Activated CD4-positive, alpha-beta T cell treated with anti-CD3 and anti-CD28 coated beads for 4 hours (primary cell): ENCODE data around the gene ZNF524.
"Not testable (repeated sequence)": the region's sequence is repeated elsewhere in the genome, so short reads cannot be mapped to it uniquely, and the experiment has no call there.

ENCODE experiments used
- DNase-seq, 2 donors: peaks; one replicate each; pipeline ENCODE4 v3.0.0-alpha.2; 2020

The ZNF524 gene

DNA sequence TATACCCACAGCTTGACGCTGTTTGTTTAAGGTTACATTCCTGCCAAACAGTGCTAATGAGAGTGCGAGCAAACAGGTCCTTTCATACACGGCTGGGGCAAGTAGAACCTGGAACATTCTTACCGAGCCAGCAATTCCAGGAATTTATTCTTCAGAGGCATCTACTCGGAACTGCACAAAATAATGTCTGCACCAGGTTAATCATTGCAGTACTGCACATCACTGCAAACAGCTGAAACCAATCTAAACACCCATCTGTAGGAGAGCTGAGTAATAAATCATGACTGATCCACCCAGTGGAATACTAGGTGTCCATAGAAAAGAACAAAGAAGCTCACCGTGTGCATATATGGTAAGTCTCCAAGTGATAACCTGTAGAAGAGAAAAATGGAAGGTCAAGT, 18.3 kb upstream of the ZNF524 start:
- no peak for DNase-seq

DNA sequence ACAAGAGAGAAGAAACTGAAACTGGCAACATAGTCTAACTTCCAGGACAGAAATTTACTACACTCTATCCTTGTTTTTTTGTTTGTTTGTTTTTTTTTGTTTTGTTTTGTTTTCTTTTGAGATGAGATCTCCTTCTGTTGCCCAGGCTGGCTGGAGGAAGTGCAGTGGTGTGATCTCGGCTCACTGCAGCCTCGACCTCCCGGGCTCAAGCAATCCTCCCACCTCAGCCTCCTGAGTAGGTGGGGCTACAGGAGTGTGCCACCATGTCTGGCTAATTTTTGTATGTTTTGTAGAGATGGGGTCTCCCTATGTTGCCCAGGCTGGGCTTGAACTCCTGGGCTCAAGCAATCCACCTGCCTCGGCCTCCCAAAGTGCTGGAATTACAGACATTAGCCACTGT, 17.8 kb upstream of the ZNF524 start:
- not testable (repeated sequence) for DNase-seq

DNA sequence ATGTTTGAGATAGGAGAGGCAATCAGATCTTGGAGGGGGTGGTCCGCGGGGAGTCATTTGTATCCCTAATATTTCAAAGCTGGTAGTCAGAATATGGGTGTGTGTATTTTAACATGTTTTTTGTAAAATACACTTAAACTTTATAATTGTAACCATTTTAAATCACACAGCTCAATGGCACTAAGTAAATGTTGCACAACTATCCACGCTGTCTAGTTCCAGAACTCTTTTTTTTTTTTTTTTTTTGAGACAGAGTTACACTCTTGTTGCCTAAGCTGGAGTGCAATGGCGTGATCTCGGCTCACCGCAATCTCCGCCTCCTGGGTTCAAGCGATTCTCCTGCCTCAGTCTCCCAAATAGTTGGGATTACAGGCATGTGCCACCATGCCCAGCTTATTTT, 16.2 kb upstream of the ZNF524 start:
- DNase-seq, result not testable (repeated sequence)

DNA sequence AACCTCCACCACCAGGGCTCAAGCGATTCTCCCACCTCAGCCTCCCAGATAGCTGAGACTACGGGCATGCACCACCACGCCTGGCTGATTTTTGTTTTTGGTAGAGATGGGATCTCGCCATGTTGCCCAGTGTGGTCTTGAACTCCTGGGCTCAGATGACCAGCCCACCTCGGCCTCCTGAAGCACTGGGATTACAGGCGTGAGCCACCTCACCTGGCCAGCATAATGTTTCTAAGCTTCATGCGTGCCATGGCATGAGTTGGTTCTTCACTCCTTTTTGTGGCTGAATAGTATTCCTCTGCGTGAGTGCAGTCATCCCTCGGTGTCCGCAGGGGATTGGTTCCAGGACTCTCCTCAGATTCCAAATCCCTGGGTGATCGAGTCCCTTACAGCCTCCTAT, 15.2 kb upstream of the ZNF524 start:
- DNase-seq, result no peak

DNA sequence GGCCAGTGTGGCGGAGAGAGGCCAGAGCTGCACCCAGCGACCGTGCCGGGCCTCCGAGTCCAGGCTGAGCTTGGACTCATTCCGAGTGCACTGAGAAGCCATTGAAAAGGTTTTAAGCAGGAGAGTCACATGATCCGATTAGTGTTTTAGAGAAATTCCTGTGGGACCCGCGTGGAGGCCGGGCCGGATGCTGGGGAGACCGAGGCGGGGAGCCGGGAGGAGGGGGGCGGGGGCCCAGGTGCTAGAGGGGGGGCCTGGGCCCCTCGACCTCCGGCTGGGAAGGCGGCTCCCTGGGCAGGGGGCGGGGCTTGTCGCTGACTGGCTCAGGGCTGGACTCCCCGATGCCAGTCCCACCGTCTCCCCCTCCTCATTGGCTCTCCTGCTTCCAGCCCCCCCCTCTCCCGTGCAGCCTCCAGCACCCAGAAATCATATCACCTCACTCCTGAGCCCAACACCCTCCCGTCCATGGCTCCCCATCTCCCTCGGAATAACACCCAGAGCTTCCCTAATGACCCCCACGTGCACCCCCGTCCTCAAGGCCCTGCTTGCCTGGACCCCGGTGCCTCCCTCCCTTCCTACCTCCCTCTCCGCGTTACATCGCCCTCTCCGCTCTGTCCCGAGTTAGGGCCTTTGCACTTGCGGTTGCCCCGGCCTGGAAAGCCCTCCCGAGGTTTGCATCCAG, 14.3 kb upstream of the ZNF524 start:
- DNase-seq, result peak; percentile 32 to 41

DNA sequence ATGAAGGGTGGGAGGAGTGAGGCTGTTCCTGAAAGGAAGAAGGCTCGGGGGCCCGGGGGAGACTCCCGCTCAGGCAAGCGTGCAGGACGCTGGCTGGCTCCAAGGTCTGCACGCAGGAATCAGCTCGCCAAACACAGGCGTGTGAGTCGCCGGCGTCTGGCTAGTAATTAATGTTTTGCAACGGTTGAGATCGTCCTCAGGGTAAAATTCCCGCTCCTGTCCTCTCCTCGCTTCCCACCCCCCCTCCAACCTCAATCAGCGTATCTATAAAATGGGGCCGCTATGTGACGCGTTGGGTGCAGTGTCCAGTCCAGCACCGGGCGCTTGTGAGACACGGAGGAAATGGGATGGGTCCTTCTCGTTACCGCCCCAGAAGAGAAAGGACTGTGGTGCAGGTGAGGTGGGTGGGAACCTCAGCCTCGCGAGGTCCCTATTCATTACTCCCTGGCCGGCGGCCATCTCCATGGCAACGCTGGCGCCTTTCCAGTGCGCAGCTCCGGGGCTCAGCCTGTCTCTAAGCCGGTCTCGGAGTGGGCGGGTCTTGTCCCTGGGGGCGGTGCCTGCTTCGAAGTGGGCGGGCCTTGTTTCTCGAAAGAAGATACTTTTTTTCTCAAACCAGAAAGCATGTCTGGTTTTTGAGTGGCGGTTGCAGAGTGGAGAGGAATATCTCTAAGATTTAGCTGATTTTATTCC, 13.0 kb upstream of the ZNF524 start:
- peak; percentile 87 to 89 for DNase-seq

DNA sequence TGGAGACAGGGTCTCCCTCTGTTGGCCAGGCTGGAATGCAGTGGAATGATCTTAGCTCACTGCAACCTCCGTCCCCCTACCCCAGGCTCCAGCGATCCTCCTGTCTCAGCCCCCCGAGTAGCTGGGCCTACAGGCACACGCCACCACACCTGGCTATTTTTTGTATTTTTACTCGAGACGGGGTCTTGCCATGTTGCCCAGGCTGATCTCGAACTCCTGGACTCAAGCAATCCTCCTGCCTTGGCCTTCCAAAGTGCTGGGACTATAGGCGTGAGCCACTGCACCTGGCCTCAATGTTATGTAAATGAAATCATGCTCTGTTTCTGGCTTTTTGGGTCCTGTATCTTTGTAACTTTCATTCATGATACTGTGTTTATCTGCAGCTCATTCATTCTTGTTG, 11.3 kb upstream of the ZNF524 start:
- no peak for DNase-seq

DNA sequence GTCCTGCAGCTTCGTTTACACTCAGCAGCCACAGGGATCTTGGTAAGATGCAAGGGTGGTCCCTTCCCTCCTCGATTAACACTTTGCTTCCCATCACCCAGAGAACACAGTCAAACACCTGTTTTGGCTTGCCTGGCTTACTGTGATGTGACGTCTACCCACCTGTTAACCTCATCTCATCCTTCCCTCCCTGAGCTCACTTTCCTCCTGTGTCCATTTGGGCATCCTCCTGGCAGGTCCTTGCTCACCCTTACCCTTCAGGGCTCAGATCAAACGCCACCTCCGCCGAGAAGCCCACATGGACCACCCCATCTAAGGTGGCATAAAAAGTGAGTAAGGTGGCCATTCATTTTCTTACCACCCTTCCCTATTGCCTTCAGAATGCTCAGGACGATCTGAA, 10.0 kb upstream of the ZNF524 start:
- no peak for DNase-seq

DNA sequence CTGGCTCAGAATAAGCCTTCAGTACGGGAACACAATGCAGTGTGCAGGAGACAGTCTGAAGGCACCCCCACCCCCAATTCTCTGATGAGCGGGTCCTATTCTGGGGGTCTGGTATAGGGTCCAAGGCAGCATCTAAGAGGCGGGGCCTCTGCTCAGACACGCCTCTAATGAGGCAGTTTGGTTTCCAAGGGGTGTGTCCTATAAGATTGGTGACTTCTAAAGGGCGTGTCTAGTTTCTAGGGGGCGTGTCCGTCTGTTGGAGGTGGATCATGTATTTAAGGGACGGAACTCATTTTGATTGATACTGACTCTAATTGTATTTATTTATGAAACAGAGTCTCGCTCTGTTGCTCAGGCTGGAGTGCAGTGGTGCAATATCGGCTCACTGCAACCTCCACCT, 9.5 kb upstream of the ZNF524 start:
- no peak for DNase-seq

DNA sequence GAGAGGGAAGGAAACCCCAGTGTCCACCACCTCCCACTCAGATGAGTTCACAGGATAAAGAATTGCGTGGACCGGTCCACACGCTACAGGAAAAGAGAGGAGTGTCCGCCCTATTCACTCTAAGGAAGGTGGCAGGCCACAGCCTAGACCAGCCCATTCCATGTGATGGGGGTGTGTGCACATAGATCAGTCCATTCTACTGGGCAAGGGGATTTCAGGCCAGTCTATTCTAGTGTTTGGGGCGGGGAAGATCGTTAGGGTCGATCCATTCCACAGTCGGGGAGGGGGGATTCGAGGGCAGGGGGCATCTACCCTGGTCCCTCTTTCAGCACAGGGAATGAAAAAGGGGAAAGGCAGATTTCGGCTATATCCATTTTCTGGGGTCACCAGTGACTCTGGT, 8.5 kb upstream of the ZNF524 start:
- no peak for DNase-seq

DNA sequence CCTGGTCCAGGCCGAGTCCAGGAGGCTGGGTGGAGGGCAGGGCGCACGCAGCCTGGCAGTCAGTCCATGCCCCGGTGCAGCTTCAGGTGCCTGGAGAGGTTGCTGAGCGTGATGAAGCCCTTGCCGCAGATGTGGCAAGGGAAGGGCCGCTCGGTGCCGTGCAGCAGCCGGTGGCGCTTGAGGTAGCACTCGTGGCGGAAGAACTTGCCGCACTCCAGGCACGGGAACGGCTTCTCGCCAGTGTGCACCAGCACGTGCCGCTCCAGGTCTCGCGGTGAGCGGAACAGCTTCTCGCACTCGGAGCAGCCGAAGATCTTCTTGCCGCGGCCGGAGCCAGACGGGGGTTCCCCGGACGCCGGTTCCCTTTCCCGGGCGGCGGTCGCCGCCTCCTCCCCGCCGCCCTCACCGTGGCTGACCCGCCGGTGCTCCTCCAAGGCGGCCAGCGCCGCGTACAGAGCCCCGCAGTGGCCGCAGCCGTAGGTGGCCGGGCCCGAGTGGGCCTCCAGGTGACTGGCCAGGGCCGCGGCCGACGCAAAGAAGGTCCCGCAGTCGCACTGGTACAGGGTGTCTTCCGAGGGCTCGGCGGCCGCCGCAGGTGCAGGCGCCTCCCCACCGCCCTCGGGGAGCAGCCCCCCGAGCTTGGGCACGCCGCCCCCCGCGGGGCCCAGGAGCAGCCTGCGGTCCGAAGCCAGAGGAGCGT, 7.5 kb upstream of the ZNF524 start:
- no peak for DNase-seq

DNA sequence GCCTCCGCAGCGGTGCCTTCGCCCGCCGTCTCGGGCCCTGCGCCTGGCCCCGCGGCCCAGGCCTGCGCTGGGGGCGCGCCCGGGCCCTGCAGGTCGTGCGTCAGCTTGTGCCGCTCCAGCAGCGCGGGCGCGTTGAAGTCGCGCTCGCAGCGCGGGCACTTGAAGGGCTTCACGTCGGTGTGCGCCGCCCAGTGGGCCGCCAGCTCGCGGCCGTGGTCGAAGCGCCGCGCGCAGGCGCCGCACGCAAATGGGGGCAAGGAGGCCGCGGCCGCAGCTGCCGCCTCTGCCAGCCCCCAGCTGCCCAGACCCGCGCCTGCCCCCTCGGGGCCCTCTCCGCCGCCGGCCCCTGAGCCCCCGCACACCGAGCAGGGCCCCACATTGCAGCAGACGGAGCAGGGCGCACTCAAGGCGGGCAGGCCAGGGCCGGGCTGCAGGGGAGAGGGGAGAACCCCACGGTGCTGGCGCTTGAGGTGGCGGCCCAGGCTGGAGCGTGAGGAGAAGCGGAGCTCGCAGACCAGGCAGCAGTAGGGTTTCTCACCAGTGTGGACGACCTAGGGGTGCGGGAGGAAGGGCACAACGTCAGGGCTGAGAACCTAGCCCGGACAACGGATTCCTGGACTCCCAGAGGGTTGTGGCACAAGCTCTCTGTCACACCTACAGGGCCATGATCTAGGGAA, 6.9 kb upstream of the ZNF524 start:
- no peak for DNase-seq

DNA sequence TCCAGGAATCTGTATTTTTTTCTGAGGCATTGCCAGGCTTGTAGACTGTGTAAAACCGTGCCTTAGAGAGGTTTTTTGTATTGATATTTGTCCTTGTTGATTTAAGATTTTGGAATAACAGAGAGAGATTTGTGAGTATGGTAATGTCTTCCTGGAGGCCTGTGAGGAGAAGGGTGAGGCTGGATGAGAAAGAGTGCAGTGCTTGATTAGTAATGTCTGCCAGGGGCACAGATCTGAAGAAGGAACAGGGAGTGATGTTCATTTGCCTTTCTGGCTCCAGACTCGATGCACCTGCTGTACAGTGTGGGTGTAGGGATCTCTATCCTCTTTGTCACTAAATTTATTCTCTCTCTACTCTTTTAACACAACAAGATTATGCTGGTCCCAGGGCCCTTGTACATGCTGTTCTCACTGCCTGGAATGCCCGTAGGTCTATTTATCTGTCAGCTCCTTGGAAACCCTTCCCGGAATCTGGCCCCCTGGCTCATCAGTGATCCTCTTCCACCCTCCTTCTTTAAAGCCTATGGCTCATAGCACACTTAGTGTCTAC, 5.0 kb upstream of the ZNF524 start:
- DNase-seq, result no peak

DNA sequence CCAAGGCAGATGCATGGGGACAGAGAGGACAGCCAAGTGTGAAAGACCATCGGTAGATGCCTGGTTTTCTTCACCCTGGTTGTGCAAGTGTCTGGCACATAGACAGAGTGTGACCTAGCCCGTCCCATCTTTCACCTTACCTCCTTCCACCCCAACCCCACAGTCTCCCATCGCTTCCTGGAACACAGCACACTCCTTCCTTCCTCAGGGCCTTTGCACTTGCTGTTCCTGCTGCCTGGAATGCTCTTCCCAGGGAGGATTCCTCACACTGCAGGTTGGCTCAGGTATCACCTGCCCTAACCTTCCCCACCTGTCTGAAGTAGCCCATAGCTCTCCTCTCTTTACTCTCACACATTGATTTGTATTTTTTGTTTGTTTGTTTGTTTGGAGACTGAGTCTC, 3.8 kb upstream of the ZNF524 start:
- no peak for DNase-seq

DNA sequence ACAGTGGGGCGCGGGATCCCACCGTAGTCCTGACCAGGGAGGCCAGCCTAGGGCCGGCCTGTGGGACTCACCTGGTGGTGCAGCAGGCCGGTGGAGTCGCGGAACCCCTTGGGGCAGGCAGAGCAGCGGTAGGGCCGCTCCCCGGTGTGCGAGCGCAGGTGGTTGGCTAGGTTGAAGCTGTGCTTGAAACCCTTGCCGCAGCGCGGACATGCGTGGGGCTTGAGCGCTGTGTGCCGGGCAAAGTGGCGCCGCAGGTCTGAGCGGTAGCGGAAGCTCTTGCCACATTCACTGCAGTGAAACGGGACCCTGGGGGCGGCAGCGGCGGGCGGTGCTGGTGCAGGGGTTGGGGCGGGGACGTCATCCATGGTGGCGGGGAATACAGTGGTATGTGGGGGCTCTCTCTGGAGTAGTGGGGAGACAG, 2.6 kb upstream of the ZNF524 start:
- DNase-seq, result no peak

DNA sequence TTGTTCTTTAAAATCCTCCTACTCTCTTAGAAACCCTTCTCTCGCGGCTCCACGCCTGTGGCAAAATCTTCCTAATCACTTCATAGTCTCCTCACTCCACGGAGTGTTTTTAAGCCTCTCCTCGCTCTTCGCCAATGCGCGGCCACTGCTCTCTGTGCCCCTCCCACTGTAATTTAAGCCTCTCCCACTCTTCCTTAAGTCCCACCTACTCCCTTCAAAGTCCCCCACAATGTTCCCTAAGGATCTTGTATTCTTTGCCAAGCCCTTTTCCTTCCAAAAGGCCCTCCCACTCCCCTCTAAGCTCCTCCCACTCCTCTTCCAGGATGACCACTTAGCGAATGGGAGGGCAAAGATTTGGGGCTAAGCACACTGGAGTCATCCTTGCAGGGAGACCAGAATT, 2.1 kb upstream of the ZNF524 start:
- no peak for DNase-seq

DNA sequence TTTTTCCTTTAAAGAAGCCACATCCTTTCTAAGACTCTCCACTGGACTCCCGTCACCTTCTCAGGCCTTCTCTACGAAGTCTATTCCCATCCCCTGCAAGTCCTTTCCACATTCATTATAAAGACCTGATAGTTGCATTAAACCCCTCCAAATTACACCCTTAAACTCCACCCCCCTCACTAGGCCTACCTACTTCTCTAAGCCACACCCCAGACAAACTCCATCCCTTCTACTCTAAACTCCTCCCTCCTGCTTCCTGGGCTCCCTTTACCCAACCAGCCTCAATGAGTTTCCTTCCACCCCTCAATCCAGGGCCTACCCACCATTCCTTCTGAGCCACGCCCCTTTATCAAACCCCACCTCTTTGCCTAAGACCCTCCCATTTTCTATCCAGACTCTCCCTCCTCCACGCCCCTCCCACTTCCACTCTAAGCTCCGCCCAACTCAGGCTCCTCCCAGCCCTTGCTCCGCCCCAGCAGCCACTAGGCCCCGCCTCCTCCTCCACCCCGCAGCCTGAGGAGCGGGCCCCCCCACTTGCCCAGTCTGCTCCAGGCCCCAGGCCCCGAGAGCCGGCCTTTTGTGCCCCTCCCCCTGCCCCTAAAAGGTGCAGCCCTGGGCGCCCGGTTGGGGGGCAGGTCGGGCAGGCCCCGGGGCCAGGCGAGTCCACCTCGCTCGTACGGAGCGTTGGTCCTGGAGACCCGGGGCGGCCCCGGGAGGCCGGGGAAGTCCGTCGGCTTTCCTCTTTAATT, 1.2 kb upstream of the ZNF524 start:
- DNase-seq, result peak; percentile 88 to 92

DNA sequence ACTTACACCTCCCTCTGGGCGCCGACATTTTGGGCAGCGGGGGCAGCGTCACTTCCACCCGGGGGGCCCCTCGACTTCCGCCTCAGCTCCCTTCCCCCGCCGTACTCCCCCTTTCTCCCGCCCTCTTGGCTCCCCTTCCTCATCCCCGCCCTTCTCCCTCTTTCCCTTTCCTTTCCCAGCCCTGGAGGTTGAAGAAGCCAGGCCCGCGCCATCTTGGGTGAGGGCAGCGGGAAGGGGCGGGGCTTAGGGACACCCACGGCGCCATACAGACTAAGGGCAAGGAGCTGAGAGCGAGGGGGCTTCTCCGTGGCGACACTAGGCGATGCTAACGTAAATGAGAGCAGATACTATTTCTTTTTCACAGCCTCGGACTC, 633 bp upstream of the ZNF524 start, which contains the start of gene FIZ1:
FIZ1 (minus strand) TSS at position 50 of the 374 bp plus-strand sequence. CDS start 1,652 bp downstream, outside the sequence.
- DNase-seq, result peak; percentile 96 to 97

DNA sequence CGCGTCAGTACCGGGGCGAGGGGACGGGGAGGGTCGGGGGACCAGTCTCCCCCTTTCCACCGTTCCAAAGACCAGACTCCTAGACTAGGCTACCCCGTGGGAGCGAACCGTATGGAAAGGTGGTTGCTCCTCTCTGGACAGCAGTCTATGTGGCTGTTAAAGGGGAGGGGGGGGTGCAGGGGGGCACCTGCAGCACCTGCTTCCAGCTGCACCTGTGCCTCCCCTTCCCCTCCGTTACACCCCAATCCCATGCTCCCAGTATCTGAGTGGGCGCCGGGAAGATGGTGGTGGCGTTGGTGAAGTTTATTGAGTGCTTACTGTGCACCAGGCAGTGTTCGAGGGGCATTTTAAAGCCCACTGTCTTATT, 557 bp downstream of the ZNF524 start:
- no peak for DNase-seq

DNA sequence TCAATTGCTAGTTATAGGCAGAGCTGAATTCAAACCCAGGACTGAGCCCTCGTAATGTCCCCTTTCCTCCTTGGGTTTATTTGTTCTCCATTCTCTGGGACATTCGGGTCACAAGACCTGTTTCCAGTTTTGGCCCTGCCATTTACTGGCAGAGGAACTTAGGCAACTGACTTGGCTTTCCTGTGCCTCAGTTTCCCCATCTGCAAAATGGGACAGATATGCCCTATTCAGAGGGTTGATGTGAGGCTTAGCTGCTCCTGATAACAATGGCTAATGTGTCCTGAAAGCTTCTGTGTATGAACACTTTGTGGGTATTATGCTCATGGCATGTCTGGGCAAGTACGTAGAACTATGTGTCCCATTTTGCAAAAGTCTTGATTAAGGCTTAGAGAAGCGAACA, 996 bp downstream of the ZNF524 start:
- no peak for DNase-seq

DNA sequence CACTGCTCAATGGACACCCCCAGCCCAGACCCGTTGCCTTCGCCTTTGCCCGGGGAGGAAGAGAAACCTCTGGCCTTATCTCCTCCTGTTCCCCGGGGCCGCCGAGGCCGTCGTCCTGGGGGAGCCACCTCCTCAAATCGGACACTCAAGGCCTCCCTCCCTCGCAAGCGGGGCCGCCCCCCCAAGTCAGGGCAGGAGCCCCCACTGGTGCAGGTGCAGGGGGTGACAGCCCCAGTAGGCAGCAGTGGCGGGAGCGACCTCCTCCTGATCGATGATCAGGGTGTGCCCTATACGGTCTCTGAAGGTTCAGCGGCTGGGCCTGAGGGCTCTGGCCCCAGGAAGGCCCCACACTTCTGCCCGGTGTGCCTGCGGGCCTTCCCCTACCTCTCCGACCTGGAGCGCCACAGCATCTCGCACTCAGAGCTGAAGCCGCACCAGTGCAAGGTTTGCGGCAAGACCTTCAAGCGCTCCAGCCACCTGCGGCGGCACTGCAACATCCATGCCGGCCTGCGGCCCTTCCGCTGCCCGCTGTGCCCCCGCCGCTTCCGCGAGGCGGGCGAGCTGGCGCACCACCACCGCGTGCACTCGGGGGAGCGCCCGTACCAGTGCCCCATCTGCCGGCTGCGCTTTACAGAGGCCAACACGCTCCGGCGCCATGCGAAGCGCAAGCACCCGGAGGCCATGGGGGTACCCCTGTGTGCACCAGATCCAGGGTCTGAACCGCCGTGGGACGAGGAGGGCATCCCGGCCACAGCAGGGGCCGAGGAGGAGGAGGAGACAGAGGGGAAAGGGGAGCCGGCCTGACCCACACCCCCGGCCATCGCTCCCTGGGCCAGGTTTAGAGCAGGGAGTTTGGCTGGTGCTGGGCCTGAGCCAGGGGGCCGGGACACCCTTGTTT, 2.3 kb downstream of the ZNF524 start:
- DNase-seq, result no peak
